GM18861 (cell line): Measurements from ENCODE around the gene IQSEC1.

Experiments used
- ATAC-seq: cut with Tn5 transposase; IDR thresholded peaks from one replicate; pipeline ENCODE4 v1.9.1; 2021; ENCODE audit not compliant: unreplicated experiment

Gene IQSEC1

GRCh38 chr3:13050446-13050845 lies 22.8 kb downstream of the IQSEC1 start:
- no peak for ATAC-seq

GRCh38 chr3:13049400-13049799 lies 23.8 kb downstream of the IQSEC1 start:
- no peak for ATAC-seq

DNA sequence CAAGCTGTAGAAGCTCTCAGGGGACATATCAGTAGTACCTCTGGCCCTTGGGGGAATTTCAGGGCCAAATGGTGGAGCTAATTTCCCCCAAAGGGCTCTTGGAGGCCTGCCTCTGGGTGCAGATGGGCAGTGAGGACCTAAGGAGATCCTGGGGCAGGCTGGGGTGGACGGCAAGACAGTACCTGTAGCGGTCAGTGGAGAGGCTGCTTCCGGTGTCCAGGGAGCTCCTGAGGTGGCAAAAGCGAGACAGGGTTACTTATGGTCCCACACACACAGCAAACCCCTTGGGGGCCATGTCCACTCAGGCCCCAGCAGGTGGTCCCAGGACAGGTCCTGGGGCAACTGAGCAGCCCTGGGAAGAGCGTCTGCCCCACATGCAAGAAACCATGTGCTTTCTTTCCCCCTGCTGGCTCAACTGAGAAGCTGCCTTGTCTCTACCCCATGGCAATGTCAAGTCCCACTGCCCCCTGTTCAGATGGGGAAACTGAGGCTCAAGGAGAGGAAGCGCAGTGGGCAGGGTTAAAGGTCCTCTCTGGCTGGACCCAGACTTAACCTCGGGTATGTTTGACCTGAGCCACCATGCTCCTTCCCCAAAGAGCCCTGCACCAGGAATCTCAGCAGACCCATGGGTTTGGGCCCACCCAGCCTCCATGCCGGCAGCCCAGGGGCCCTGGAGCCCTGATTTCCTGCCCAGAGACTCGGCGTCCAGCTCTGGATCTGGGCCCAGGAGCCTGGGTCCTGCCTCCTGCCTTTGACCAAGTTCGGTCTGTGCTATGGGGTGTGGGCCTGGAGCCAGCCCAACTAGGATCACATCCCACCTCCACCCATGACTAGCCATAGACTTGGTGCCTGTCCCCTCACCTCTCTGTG lies 25.7 kb downstream of the IQSEC1 start:
- ATAC-seq, result no peak

GRCh38 chr3:13046569-13047274 lies 26.5 kb downstream of the IQSEC1 start:
- ATAC-seq, result peak; percentile 10

DNA sequence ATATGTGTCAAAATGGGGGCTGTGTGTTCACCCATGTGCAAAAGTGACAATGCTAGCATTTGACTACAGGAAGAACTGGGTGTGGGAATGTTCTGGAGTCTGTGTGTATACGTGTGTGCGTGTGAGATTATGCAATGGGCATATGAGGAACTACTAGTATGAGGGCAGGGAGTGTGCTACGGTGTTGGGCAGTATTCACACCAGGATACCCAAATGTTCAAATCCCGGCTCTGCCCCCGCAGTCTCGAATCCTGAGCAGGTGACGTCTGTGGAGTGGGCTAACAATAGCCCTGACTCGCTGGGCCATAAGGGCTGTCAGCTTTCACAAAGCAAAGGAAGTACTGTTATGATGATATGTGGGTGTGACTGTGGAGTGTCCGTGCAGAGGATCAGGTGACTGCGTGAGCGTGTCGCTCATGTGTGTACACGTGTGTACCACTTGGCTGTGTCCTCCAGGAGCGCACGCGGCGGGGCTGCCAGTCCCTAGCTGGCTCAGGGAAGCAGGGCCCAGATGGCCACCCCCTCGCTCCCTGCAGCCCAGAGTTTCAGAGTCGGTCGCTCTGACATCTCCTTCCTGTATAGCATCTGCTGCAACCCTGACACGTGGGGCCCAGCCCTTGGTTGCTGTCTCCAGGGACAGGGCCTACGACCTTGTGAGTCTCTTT lies 27.2 kb downstream of the IQSEC1 start:
- ATAC-seq, result peak; percentile 76

- no peak for ATAC-seq
Observed at GRCh38 chr3:13045241-13045903, 27.9 kb downstream of the IQSEC1 start.

DNA sequence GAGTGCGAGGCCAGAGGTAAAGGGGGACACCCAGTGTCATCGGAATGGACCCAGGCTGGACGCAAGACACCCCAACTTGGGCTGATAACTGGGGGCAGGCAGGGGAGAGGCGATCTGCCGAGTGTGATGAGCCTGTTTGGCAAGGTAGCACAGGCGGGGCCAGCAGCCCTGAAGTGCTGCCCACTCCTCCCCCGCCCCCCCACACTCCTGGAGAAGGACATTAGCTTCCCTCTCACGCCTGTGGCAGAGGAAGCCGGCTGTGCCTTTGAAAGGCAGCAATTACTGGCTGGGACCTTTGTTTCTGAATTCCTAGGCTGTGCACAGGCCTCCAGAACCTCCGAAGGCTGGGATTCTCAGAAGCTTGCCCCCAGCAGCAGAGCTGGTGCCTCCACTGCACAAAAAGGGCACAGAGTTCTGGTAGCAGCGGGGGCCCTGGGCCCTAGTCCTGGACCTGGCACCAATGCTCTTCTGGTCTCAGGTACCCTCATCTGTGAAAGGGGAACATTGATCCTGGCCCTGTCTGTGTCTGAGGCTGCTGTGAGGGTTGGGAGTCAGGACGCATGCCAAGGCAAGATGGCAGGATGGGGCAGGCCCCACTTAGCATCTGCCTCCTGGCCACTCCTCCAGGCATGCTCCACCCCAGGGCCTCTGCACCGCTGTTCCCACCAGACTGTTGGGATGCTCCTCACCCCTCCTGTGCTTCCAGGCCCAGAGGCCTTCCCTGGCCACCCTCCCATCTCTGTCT lies 28.6 kb downstream of the IQSEC1 start:
- no peak for ATAC-seq

DNA sequence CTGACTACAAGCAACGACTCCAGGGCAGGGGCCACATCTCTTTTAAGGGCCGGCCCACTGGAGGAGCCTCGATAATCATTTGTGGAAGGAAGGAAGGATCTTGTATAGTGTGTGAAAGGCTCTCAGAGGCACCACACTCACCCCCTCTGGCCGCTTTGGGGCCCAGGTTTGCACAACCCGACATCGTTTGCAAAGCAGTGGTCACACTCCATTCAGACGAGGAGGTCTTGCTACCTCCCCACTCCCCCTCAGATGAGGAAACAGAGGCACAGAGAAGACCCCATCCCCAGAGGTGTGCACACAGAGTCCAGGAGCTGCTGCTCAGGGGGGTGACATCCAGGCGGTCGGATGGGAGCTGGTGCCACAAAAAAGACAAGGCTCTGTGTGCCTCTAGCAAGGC lies 29.6 kb downstream of the IQSEC1 start:
- no peak for ATAC-seq

- ATAC-seq, result no peak
Observed at GRCh38 chr3:13042715-13043271, 30.4 kb downstream of the IQSEC1 start.

DNA sequence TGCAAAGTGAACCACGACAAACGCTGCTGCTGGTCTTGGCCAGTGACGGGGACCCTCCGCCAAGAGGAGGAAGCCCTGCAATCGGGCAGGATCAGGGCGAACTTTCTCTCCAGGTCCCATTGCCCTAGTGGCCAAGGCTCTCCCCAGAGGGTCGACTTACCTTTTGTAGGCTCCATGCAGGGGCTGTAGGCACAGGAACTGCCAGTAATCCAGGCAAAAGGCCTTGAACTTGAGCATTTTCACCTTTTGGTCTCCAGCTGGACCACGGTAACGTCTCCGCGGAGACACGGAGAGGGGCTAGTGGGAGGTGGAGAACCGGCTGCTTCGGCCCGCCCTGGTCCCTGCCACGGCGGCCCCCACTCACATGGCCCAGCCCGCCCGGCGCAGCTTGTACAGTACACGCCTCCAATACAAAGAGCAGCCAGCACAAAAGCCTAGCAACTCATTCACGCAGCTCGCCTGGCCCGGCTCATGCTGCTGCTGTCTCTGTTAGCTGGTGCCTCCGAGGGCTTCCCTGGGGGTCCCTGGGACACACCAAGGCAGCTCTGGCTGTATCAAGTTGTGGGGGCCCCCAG lies 31.0 kb downstream of the IQSEC1 start:
- no peak for ATAC-seq

- ATAC-seq, result no peak
Observed at GRCh38 chr3:13041113-13041776, 32.0 kb downstream of the IQSEC1 start.

- ATAC-seq, result peak; percentile 80
Observed at GRCh38 chr3:13040361-13041074, 32.7 kb downstream of the IQSEC1 start.

DNA sequence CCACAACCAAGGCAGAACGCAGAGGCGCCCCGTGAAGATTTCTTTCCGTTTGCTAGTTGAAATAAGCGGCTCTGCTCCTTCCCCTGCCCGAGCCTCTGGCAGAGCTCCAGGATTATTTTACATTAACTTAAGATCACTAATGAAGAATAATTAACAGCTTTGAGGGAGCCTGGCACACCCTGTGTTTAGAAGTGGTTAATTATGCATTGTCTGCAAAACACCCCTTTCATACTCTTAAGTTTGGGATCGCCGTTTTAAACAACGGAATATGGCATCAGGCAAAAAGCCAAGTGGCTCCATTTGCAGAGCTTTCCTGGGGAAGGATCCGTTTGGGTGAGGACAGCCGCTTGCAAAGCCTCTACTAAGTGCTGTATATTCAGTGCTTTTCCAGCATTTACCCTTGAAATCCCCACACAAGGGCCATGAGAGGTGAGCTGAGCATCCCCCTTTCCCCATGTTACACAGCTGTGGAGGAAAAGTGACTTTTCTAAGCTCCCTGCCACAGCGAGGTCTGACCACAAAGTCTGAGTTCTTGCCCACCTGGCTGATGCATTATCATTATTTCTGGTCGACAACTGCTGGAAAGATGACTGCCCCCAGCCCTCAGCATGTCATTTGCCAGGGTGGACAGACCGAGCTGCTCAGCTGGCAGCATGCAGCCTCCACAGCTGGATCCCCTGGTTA lies 33.9 kb downstream of the IQSEC1 start:
- no peak for ATAC-seq

GRCh38 chr3:13037458-13038117 lies 35.6 kb downstream of the IQSEC1 start:
- ATAC-seq, result no peak

- ATAC-seq, result no peak
Observed at GRCh38 chr3:13034861-13035260, 38.4 kb downstream of the IQSEC1 start.

GRCh38 chr3:13034109-13034800 lies 39.0 kb downstream of the IQSEC1 start:
- ATAC-seq, result no peak

- no peak for ATAC-seq
Observed at GRCh38 chr3:13032206-13032605, 41.0 kb downstream of the IQSEC1 start.
